Vagina (tissue), 2 donors: Measurements from ENCODE around the gene LRMDA. TPM values are rescaled to one million over a fixed set of nuclear protein-coding genes. Genes with fewer than 3 reads are reported as not detected.

Experiments used
- DNase-seq, 2 donors: peaks; one replicate each; pipeline ENCODE4 v3.0.0-alpha.2; 2017; ENCODE audit errors: extremely low spot score in 2 of 2
- H3K27ac ChIP-seq: fragments of 200-600 bp; sonication (generic); one replicate; pipeline ENCODE4 v1.5.1; 2019
- H3K27me3 ChIP-seq: fragments of 200-600 bp; sonication (generic); one replicate; pipeline ENCODE4 v1.5.1; 2019
- H3K36me3 ChIP-seq, 2 donors: fragments of 200-600 bp; sonication (generic); one replicate each; pipeline ENCODE4 v1.5.1; 2017 to 2019
- H3K4me1 ChIP-seq: fragments of 200-600 bp; sonication (generic); one replicate; pipeline ENCODE4 v1.5.1; 2019
- H3K4me3 ChIP-seq, 2 donors: fragments of 200-600 bp; sonication (generic); 1 replicate in 1 of 2; 2 replicates in 1 of 2; pipeline ENCODE4 v1.5.1; 2016 to 2019
- H3K9me3 ChIP-seq: fragments of 200-600 bp; sonication (generic); one replicate; pipeline ENCODE4 v1.5.1; 2019
- POLR2A ChIP-seq, 2 donors: fragments of 450-650 bp; IDR thresholded peaks; one replicate each; pipeline ENCODE4 v1.6.1; 2017; ENCODE audit warnings: antibody characterized with exemption in 2 of 2, mild to moderate bottlenecking in 2 of 2, moderate library complexity in 2 of 2
- POLR2AphosphoS5 ChIP-seq, 2 donors: sonication (generic); formaldehyde crosslinking; IDR thresholded peaks; one replicate each; pipeline ENCODE4 v1.9.0; 2017; ENCODE audit warnings: antibody characterized with exemption in 2 of 2, mild to moderate bottlenecking in 2 of 2, low read depth in 1 of 2; ENCODE audit not compliant: insufficient read depth in 1 of 2
- intact Hi-C: fragments of 100-400 bp; cut with DNase I; formaldehyde crosslinking; loops from one replicate; pipeline ENCODE4 v1.15.1; 2023
- total RNA-seq: library from RNA; depleted of rRNA; stranded (reverse); fragments of >200 nt; gene quantifications from one replicate; pipeline ENCODE4 v1.2.3, GENCODE V29; 2016
- TF ChIP-seq, protein P1 (sequence below), 3 experiments: fragments of 450-650 bp in 2 of 3; fragments of 200-600 bp in 1 of 3; sonication (generic) in 1 of 3; IDR thresholded peaks; one replicate each; pipeline ENCODE4 v1.5.1; 2017 to 2019; ENCODE audit warnings: antibody characterized with exemption in 3 of 3, mild to moderate bottlenecking in 2 of 3, moderate library complexity in 2 of 3

LRMDA gene
- total RNA-seq, 1 donor from 2014 or later: 22.6 TPM

GRCh38 chr10:76358743-76359395 is 927.4 kb downstream of the LRMDA start:
- H3K36me3 ChIP-seq: no peaks in the 10 kb centered on the region
- intact Hi-C loops: no loop called here
- H3K4me1 ChIP-seq: no peaks in the 10 kb centered on the region
- no peaks in the 10 kb centered on the region for H3K27me3 ChIP-seq
- H3K27ac ChIP-seq: no peak overlapping the region
- DNase-seq: no peak
- TF ChIP-seq POLR2AphosphoS5 (IDR thresholded peaks at IDR 0.05; ENCODE audit: insufficient read depth in 1 of 2, low read depth in 1 of 2) (no peak), POLR2A (IDR thresholded peaks at IDR 0.05) (no peak)
- TF ChIP-seq, protein P1, sequence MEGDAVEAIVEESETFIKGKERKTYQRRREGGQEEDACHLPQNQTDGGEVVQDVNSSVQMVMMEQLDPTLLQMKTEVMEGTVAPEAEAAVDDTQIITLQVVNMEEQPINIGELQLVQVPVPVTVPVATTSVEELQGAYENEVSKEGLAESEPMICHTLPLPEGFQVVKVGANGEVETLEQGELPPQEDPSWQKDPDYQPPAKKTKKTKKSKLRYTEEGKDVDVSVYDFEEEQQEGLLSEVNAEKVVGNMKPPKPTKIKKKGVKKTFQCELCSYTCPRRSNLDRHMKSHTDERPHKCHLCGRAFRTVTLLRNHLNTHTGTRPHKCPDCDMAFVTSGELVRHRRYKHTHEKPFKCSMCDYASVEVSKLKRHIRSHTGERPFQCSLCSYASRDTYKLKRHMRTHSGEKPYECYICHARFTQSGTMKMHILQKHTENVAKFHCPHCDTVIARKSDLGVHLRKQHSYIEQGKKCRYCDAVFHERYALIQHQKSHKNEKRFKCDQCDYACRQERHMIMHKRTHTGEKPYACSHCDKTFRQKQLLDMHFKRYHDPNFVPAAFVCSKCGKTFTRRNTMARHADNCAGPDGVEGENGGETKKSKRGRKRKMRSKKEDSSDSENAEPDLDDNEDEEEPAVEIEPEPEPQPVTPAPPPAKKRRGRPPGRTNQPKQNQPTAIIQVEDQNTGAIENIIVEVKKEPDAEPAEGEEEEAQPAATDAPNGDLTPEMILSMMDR (IDR thresholded peaks at IDR 0.05): no peak
- no peak overlapping the region for H3K4me3 ChIP-seq
- H3K9me3 ChIP-seq: no peaks in the 10 kb centered on the region

- no peak for TF ChIP-seq POLR2AphosphoS5 (IDR thresholded peaks at IDR 0.05; ENCODE audit: insufficient read depth in 1 of 2, low read depth in 1 of 2)
- no peak for TF ChIP-seq POLR2A (IDR thresholded peaks at IDR 0.05)
- TF ChIP-seq, protein P1 (IDR thresholded peaks at IDR 0.05): no peak
- no peaks in the 10 kb centered on the region for H3K4me1 ChIP-seq
- H3K36me3 ChIP-seq: no peaks in the 10 kb centered on the region
- no peak for DNase-seq
- intact Hi-C loops: no loop called here
- no peaks in the 10 kb centered on the region for H3K27me3 ChIP-seq
- no peak overlapping the region for H3K27ac ChIP-seq
- H3K9me3 ChIP-seq: no peaks in the 10 kb centered on the region
- no peak overlapping the region for H3K4me3 ChIP-seq
Measured at GRCh38 chr10:76375761-76376160, 944.3 kb downstream of the LRMDA start.

DNA sequence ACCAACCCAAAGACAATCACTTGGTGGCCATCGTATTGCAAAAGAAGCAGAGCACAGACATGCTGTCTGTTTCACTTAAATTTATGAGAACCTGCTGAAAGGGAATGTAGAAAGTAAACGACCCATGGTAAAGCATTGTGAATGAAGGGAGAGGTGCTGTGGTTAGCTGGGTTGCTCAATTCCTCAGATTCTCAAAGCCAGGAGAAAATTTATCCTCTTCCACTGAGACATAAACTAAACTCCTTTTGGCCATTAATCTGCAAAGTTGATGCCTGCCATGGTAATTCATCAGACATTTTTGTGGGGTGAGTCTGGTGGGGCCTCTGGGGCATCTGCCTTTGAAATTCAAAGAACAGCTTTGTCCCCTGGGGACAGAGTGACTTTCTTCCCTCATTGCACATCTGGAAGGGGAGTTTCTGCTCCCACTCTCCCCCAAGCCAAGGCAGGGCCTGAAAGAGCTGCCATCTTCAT is 951.0 kb downstream of the LRMDA start:
- Histone ChIP-seq H3K9me3 (no peaks in the 10 kb centered on the region), H3K36me3 (no peaks in the 10 kb centered on the region), H3K4me1 (no peaks in the 10 kb centered on the region), H3K27me3 (no peaks in the 10 kb centered on the region), H3K27ac (no peak overlapping the region), H3K4me3 (no peak overlapping the region)
- DNase-seq: no peak
- TF ChIP-seq, protein P1 (IDR thresholded peaks at IDR 0.05): no peak
- TF ChIP-seq POLR2AphosphoS5 (IDR thresholded peaks at IDR 0.05; ENCODE audit: insufficient read depth in 1 of 2, low read depth in 1 of 2): no peak
- TF ChIP-seq POLR2A (IDR thresholded peaks at IDR 0.05): no peak
- intact Hi-C loops: no loop called here

DNA sequence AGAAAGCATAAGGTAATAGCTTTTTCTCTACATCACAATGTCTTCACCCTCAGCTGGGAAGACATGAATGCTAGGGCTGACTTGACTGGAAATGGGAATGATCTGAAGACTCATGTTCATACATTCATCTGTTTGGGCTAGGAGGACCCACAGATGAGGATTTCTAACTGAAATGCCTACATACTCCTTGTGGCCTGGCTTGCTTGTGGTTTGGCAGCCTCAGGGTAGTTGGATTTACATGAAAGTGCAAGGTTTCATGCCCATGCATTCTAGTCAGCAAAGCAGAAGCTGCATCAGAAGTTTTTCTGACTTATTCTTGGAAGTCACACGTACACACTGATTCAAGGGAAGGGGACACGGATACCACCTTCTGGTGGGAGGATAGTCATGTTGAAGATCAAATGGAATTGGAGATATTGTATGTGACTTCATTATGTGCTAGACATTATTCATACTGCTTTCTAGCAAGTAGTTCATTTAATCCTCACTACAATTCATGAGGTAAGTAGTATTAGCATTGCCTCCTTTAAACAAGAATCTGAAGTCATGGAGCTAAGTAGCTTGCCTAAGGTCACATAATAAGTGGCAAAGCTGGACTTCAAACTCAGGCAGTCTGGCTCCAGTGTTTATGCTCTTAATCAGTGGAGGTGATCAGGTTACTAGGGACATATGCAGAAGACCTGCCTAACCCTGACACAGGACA is 957.0 kb downstream of the LRMDA start:
- no peaks in the 10 kb centered on the region for H3K27me3 ChIP-seq
- H3K4me3 ChIP-seq: no peak overlapping the region
- no peak for DNase-seq
- TF ChIP-seq POLR2AphosphoS5 (IDR thresholded peaks at IDR 0.05; ENCODE audit: insufficient read depth in 1 of 2, low read depth in 1 of 2) (no peak), POLR2A (IDR thresholded peaks at IDR 0.05) (no peak)
- TF ChIP-seq, protein P1 (IDR thresholded peaks at IDR 0.05): no peak
- H3K4me1 ChIP-seq: no peaks in the 10 kb centered on the region
- H3K9me3 ChIP-seq: no peaks in the 10 kb centered on the region
- H3K27ac ChIP-seq: no peak overlapping the region
- H3K36me3 ChIP-seq: no peaks in the 10 kb centered on the region
- intact Hi-C loops: no loop called here
